HG03354 (cell line): Measurements from ENCODE around the gene CAMK2B.
"Not testable (repeated sequence)": the region's sequence is repeated elsewhere in the genome, so short reads cannot be mapped to it uniquely, and the experiment has no call there.

ENCODE experiments used
- ATAC-seq: cut with Tn5 transposase; IDR thresholded peaks from one replicate; pipeline ENCODE4 v1.9.1; 2021; ENCODE audit warnings: mild to moderate bottlenecking; ENCODE audit not compliant: unreplicated experiment, poor library complexity, severe bottlenecking

The CAMK2B gene

DNA sequence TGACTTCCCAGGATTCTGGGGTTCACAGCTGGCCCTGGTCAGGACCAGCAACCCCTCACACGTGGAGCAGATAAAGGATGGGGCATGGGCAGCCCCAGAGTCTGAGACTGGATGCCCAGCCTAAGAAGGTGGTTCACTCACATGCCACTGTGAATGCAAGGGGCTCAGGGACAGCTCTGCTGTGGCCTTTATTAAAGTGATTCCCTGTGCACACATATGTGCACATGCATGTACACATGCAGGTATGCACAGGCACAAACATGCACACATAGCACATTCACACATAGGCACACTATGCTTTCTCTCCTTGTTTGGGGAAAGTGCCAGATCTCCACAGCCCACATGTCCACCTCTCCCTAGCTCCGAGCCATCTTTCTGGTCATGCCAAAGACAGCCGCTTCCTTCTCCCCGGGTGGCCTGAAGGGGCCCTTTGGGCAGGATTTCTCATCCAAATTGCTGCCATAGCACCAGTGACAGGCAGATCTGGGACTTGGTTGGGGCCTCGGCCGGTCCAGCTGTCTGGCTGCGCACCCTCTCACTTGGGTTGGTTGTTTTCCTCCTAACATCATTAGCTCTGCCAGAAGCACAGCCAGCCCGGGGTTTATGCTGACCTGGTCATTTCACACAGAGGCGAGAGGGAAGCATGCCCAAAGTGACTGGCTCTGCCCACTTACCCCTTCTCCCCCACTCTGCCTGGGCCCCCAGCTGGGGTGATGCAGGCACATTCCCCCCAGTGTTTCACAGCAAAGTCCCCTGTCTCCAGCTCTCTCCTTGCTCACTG, 137.6 kb downstream of the CAMK2B start:
- ATAC-seq, result no peak

DNA sequence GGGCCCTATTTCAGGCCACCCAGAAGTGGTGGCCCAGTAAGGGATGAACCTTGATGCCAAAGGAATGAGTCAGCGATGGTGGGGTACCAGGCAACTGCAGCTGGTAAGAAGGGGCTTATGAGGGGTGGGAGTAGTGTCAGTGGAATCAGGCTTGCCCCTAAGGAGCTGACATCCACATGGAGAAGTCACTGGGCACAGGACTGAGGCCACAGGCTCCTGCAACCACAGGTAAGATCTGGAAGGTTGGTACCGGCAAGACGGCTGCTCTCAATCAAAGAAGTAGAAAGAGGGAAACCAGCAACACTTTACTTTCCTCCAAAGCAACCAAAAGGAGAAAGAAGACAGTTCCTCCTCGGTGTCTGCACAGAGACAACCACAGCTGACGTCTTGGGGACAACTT, 138.7 kb downstream of the CAMK2B start:
- ATAC-seq, result no peak

DNA sequence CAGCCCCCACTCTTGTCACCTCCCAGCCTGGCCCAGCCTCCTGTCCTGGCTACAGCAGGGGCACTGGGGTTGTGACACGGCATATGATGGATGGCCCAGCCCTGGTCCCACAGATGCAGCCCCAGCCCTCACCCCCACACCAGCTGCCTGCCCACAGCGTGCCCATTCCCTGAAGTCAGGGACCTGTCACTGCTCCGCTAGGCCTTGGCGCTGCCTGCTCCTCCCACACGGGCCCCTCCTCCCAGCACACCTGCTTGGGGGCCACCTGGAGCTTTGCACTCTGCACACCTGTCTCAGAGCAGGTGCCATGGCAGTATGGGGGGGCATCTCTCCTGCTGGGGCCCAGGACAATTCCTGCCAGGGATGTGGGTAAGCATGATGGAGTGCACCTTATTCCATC, 139.7 kb downstream of the CAMK2B start:
- ATAC-seq, result no peak

DNA sequence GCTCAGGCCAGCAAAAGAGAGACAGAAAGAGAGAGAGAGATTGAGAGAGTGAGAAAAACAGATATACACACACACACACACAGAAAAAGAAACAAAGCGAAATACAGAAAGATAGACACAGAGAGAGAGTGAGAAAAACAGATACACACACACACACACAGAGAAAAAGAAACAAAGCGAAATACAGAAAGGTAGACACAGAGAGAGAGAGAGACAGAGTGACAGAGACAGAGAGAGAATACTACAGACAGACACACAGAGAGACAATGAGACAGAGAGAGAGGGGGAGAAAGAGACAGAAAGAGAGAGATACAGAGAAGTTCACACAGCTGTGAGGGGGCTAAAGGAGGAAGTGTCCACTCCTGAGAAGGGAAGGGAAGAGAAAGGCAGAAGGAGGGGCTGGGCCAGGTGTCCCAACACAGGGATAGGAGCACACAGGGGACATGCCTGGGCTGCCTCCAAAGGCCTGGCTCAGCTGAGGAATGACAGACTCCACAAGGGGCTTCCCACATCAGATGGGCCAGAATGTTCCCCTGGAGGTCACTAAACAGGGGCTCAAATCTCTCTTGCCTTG, 140.4 kb downstream of the CAMK2B start:
- ATAC-seq, result no peak

DNA sequence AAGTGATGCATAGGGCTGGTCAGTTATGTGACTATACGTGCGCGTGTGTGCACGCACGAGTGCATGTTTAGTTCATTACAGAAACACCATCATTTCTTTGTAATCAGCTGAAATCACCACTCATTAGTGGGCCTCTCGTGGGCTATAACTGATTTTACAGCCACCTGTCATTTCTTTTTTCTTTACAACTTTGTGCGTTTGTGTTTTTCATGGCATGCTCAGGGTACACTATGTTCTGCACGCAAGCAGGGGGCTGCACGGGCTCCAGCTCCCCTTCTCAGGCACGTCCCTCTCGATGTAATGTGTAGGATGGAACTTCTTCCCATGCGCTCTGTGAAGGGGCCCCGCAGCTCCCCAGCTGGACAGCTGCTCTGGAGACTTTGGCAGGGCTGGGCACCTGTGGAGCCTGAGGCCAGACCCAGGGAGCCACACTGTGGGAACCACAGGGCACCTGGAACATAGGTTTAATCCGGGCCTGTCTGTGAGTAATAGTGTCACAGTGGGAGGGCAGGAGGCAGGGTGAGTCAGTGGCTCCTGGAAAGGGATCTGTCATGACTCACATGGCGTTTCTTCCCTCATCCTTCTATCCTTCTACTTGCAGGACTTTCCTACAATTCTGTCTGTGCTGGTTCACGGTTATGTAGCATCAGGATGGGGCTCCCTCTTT, 141.1 kb downstream of the CAMK2B start:
- no peak for ATAC-seq

DNA sequence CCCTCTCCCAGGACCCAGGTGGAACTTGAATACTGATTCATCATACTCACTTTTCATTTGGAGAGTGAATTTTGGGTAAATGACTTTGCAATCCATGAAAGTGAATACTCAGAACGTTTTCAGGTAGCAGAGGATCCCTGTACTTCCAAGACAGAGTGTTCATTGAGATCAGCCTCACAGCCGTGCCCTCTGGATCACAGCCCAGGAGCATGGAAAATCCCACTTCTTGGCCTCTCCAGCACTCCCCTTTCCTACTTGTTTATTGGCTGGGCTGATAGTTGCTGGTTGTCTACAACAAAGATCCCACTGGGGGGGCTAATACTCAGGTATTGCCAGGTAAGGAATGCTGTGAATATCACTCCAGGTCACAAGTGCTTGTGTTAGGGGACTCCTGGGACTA, 142.0 kb downstream of the CAMK2B start:
- ATAC-seq, result no peak

DNA sequence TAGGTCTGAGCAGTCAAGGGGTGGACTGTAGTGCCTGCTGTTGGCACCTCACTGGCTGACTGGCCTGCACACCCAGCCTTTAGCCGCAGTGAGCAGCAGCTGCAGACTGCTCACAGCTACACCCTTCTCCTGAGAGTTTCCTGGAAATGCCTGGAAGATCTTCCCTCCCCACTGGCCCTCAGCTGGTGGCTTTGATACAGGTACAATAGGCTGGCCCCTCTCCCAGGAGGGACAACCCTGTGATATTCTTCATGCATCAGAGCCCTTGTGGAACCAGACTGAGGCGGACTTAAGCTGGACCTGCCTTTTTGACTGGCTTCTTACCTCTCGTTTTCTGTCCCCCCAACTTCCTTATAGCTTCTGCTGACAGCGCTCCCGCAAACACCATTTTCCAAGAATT, 142.6 kb downstream of the CAMK2B start:
- no peak for ATAC-seq

DNA sequence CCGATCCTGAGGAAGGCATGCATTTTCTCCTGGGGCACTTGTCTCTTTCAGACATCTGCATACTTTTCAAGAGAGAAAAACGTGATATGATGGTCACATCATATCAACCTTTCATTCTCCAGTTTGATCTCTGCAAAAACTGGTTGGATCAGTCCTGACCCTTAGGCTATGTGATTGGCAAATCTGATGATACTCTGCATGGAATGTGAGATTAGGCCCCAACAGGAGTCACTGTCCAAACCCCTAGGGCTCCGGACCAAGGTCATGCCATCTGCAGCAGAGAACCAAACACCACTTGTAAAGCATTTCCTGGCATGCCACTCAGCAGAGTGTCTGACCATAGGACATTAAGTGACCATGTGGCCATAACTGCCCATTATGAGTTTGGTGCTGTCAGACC, 144.8 kb downstream of the CAMK2B start:
- no peak for ATAC-seq

DNA sequence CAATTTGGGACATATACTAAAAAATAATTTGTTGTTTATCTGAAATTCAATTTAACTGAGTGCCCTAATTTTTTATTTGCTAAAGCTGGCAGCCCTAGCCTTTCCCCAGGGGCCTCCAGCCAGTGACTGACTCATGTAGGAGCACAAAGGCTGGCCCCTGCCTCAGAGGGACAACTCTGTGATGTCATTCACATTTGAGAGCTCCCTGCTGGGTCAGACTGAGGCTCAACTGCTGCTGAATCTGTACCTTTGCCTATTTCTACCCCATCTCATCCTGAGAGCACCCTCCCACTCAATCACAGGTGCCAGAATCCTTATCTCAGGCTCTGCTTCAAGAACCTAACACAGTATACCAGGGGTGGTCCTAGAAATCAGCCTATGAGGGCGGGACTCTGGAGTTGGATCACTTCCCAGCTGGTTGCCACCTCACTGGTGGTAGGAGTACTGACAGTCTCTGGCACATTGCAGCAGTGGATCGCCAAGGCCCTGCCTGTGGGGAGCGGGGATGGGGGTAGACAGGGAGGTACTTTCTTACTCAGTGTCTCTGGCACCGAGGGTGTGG, 147.7 kb downstream of the CAMK2B start:
- ATAC-seq, result no peak

DNA sequence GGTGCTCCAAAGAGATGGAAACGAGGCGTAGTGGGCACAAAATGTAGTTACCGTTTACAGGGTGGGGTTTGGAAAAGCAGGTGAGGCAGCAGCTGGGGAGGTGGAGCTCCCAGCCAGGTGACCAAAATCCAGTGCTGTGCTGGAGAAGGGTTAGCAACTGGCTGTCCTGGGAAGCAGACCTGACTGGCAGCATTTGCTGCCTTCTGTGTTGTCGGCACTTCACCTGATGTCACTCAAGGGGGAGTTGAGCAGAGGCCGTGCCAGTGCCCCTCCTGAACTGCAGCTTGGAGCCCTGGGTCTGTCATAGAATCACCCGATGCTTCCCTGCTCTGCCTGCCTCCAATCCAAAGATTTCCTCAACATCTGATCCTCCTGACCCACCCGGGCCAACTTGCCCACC, 148.9 kb downstream of the CAMK2B start:
- ATAC-seq, result no peak

DNA sequence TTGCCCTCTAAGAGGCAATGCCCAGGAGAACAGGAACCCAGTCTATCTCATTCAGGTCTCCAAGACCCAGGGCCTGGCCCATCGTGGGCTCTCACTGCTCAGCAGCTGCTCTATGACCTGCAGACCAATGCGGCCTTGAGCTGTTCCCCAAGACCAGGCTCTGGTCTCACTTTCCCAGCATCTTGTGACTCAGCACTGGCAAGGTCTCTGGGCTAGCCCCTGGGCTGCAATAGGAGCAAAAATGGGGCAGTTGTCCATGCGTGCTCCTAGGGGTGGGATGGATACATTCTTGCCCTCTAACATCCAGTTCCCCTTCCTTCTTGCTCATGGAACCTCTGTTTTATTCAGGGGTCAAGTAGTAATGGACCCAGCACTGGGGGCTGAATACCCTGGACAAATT, 149.7 kb downstream of the CAMK2B start:
- no peak for ATAC-seq

DNA sequence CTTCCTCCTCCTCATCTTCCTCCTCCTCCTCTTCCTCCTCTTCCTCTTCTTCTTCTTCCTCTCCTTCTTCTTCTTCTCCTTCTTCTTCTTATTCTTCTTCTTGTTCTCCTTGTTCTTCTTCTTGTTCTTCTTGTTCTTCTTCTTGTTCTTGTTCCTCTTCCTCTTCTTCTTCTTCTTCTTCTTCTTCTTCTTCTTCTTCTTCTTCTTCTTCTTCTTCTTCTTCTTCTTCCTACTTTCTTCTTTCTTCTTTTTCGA, 150.8 kb downstream of the CAMK2B start:
- not testable (repeated sequence) for ATAC-seq

DNA sequence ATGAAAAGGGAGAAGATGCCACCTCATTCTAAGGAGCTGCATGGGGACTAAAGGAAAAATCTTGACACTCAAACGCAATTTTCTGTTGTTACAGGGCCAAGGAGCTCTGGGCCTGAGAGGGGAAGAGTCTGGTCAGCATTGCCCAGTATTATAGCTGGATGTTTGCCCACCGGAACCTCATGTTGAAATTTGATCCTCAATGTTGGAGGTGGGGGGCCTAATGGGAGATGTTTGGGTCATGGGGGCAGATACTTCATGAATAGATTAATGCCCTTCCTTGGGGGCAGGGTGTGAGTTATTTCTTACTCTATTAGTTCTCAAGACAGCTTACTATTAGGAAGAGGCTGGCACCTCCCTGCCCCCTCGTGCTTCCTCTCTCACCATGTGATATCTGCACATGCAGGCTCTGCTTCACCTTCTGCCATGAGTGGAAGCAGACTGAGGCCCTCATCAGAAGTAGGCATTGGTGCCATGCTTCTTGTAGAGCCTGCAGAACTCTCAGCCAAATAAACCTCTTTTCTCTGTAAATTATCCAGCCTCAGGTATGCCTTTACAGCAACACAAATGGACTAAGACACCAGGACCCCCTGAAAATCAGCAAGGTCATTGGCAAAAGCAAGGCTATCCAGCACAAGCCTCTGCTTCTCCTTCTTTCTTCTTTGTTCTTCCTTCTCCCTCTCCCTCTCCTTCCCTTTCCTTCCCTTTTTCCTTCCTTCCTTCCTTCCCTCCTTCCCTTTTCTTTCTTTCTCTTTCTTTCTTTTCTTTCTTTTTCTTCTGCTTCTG, 151.3 kb downstream of the CAMK2B start:
- no peak for ATAC-seq

DNA sequence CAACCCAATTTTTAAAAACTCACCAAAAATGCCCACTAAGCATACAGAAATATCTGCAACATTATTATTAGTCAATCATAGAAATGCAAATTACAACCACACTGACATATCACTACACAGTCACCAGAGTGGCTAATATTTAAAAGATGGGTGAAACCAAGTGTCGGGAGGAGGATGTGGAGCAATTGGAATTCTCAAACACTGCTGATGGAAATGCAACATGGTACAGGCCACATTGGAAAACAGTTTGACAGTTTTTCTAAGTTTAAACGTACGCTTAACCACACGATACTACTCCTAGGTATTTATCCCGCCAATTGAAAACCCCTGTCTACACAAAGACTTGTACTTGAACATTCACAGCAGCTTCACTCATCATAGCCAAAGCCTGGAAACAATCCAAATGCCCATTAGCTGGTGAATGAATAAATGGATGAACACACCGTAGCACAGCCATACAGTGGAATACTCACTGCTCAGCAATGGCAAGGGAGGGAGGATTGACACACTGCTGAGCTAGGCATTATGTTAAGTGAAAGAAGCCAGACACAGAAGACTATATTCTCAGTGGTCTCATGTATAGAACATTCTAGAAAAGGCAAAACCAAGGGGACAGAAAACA, 152.5 kb downstream of the CAMK2B start:
- ATAC-seq, result no peak

DNA sequence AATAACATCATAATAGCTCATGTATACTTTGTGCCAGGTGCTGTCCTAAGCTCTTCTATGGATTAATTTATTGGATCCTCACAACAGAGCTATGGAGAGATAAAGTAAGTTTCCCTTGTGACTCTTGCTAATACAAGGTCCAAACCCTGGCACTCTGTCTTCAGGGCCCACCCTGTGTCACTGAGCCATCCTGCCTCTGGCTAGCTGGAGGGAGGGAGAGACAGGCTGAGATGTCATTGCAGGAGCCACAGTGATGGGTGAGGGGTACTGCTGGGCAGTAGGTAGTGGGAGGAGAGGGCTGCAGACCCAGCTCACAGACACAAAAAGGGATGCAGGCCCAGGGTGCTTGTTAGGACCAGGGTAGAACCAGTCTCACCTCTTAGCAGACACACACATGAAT, 153.0 kb downstream of the CAMK2B start:
- no peak for ATAC-seq

DNA sequence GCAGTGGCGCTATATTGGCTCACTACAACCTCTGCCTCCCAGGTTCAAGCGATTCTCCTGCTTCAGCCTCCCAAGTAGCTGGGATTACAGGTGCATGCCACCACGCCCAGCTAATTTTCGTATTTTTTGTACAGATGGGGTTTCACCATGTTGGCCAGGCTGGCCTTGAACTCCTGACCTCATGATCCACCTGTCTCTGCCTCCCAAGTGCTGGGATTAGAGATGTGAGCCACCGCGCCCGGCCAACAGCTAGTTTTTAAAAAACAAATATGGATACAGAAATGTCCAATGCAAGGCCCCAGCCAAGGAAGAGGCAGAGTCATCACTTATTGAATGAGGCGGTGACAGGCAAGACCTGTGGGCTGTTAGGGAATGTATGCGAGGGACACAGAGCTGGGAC, 153.5 kb downstream of the CAMK2B start:
- ATAC-seq, result not testable (repeated sequence)

DNA sequence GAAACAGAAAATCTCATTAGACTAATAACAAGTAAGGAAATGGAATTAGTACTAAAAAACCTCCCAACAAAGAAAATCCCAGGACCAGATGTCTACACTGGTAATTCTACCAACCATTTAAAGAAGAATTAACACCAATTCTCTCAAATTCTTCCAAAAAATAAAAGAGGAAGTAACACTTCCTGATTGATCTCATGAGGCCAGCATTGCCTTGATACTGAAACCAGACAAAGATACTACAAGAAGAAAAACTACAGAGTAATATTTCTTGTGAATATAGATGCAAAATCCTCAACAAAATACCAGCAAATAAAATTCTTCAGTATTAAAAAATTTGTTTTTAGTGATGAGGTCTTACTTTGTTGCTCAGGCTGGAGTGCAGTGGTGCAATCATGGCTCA, 157.5 kb downstream of the CAMK2B start:
- no peak for ATAC-seq
